T-helper 17 cell (primary cell): Measurements from ENCODE around the gene B4GALT6. TPM values are rescaled to one million over a fixed set of nuclear protein-coding genes. Genes with fewer than 3 reads are reported as not detected.

Experiments used
- ATAC-seq: fragments of 150-1000 bp; cut with Tn5 transposase; 2 replicates; pipeline ENCODE4 v1.10.0; 2021; ENCODE audit warnings: mild to moderate bottlenecking, moderate library complexity
- DNase-seq, 3 donors: peaks; one replicate each; pipeline versions ENCODE4 v3.0.0 to v3.0.0-alpha.2; 2020 to 2021
- H3K9me3 ChIP-seq: one replicate; pipeline ENCODE4 v1.7.0; 2013; ENCODE audit warnings: low read length, mild to moderate bottlenecking; ENCODE audit not compliant: control insufficient read depth, poor library complexity, severe bottlenecking
- H3K27ac Mint-ChIP-seq: one replicate; pipeline ENCODE4 v1.8.0; 2022; ENCODE audit warnings: mild to moderate bottlenecking, moderate library complexity, mixed read lengths
- H3K27me3 Mint-ChIP-seq: one replicate; pipeline ENCODE4 v1.8.0; 2022; ENCODE audit warnings: mixed read lengths
- H3K36me3 Mint-ChIP-seq: one replicate; pipeline ENCODE4 v1.8.0; 2022; ENCODE audit warnings: low read depth, mixed read lengths
- H3K4me1 Mint-ChIP-seq: one replicate; pipeline ENCODE4 v1.8.0; 2022; ENCODE audit warnings: mild to moderate bottlenecking, mixed read lengths
- H3K4me3 Mint-ChIP-seq: one replicate; pipeline ENCODE4 v1.8.0; 2022; ENCODE audit warnings: mild to moderate bottlenecking, moderate library complexity, mixed read lengths
- total RNA-seq, 4 donors: library from RNA in 2 of 4; stranded (reverse) in 2 of 4; gene quantifications; one replicate each; pipeline ENCODE4 v1.2.3 and lab custom pipeline; 2022 to 2026

The B4GALT6 gene
- total RNA-seq, 2 donors from 2014 or later, result 0.10 to 2.3 TPM

GRCh38 chr18:31606265-31606664 is 78.1 kb downstream of the B4GALT6 start:
- Mint-ChIP-seq H3K27ac (no peak overlapping the region), H3K4me3 (no peak overlapping the region), H3K27me3 (peaks cover 30% of the 10 kb centered on the region), H3K4me1 (no peaks in the 10 kb centered on the region), H3K36me3 (peaks cover 3% of the 10 kb centered on the region)
- DNase-seq (no peak), ATAC-seq (no peak)
- H3K9me3 ChIP-seq, result no peaks in the 10 kb centered on the region

- Mint-ChIP-seq H3K4me1 (no peaks in the 10 kb centered on the region), H3K4me3 (no peak overlapping the region), H3K27ac (no peak overlapping the region), H3K36me3 (peaks cover 3% of the 10 kb centered on the region), H3K27me3 (peaks cover 15% of the 10 kb centered on the region)
- DNase-seq (no peak), ATAC-seq (no peak)
- no peaks in the 10 kb centered on the region for H3K9me3 ChIP-seq
These were observed 81.1 kb downstream of the B4GALT6 start for GRCh38 chr18:31603315-31603714.

GRCh38 chr18:31598021-31598805 is 86.2 kb downstream of the B4GALT6 start:
- ATAC-seq (no peak), DNase-seq (no peak)
- Mint-ChIP-seq H3K4me1 (no peaks in the 10 kb centered on the region), H3K36me3 (peaks cover 3% of the 10 kb centered on the region), H3K4me3 (no peak overlapping the region), H3K27me3 (peaks cover 10% of the 10 kb centered on the region), H3K27ac (no peak overlapping the region)
- no peaks in the 10 kb centered on the region for H3K9me3 ChIP-seq

GRCh38 chr18:31596081-31596872 is 88.1 kb downstream of the B4GALT6 start:
- Mint-ChIP-seq H3K4me3 (no peak overlapping the region), H3K4me1 (no peaks in the 10 kb centered on the region), H3K27ac (no peak overlapping the region), H3K27me3 (peaks cover 18% of the 10 kb centered on the region), H3K36me3 (no peaks in the 10 kb centered on the region)
- ATAC-seq (no peak), DNase-seq (no peak)
- no peaks in the 10 kb centered on the region for H3K9me3 ChIP-seq

- no peak overlapping the region for H3K4me3 Mint-ChIP-seq
- H3K4me1 Mint-ChIP-seq, result no peaks in the 10 kb centered on the region
- DNase-seq (no peak), ATAC-seq (no peak)
- no peaks in the 10 kb centered on the region for H3K36me3 Mint-ChIP-seq
- no peaks in the 10 kb centered on the region for H3K9me3 ChIP-seq
- H3K27ac Mint-ChIP-seq, result no peak overlapping the region
- peaks cover 26% of the 10 kb centered on the region for H3K27me3 Mint-ChIP-seq
These were observed 89.1 kb downstream of the B4GALT6 start for GRCh38 chr18:31595121-31595771.

- Mint-ChIP-seq H3K27me3 (peaks cover 22% of the 10 kb centered on the region), H3K27ac (no peak overlapping the region), H3K4me3 (no peak overlapping the region), H3K36me3 (no peaks in the 10 kb centered on the region), H3K4me1 (no peaks in the 10 kb centered on the region)
- no peaks in the 10 kb centered on the region for H3K9me3 ChIP-seq
- ATAC-seq (no peak), DNase-seq (no peak)
These were observed 91.7 kb downstream of the B4GALT6 start for GRCh38 chr18:31592506-31593157.

- no peak for ATAC-seq
- no peak within 1 kb of the TSS for H3K4me3 Mint-ChIP-seq
- peaks cover 22% of the 10 kb centered on the region for H3K27me3 Mint-ChIP-seq
- DNase-seq, result no peak
- no peaks in the 10 kb centered on the region for H3K9me3 ChIP-seq
- no peaks in the 10 kb centered on the region for H3K4me1 Mint-ChIP-seq
- H3K36me3 Mint-ChIP-seq, result no peaks in the 10 kb centered on the region
- H3K27ac Mint-ChIP-seq, result no peak within 1 kb of the TSS
These were observed 92.8 kb downstream of the B4GALT6 start, which contains the start of gene TTR for GRCh38 chr18:31591628-31592027. Gene TTR (plus strand): TSS chr18:31591877. CDS start chr18:31591903, 26 bp downstream.

GRCh38 chr18:31591113-31591512 is 93.3 kb downstream of the B4GALT6 start:
- Mint-ChIP-seq H3K27ac (no peak overlapping the region), H3K36me3 (no peaks in the 10 kb centered on the region), H3K4me3 (no peak overlapping the region), H3K4me1 (no peaks in the 10 kb centered on the region), H3K27me3 (peaks cover 22% of the 10 kb centered on the region)
- DNase-seq, result no peak
- no peak for ATAC-seq
- H3K9me3 ChIP-seq, result no peaks in the 10 kb centered on the region

- Mint-ChIP-seq H3K27ac (no peak overlapping the region), H3K4me1 (no peaks in the 10 kb centered on the region), H3K36me3 (no peaks in the 10 kb centered on the region), H3K4me3 (no peak overlapping the region), H3K27me3 (peaks cover 22% of the 10 kb centered on the region)
- no peaks in the 10 kb centered on the region for H3K9me3 ChIP-seq
- no peak for ATAC-seq
- no peak for DNase-seq
These were observed 93.8 kb downstream of the B4GALT6 start for GRCh38 chr18:31590570-31590969.

- ATAC-seq (no peak), DNase-seq (no peak)
- Mint-ChIP-seq H3K4me3 (no peak overlapping the region), H3K27ac (no peak overlapping the region), H3K36me3 (no peaks in the 10 kb centered on the region), H3K4me1 (no peaks in the 10 kb centered on the region), H3K27me3 (peaks cover 10% of the 10 kb centered on the region)
- no peaks in the 10 kb centered on the region for H3K9me3 ChIP-seq
These were observed 96.9 kb downstream of the B4GALT6 start for GRCh38 chr18:31587529-31587928.

GRCh38 chr18:31586616-31587015 is 97.8 kb downstream of the B4GALT6 start:
- ATAC-seq (no peak), DNase-seq (no peak)
- peaks cover 9% of the 10 kb centered on the region for H3K27me3 Mint-ChIP-seq
- H3K36me3 Mint-ChIP-seq, result no peaks in the 10 kb centered on the region
- no peak overlapping the region for H3K4me3 Mint-ChIP-seq
- H3K27ac Mint-ChIP-seq, result no peak overlapping the region
- no peaks in the 10 kb centered on the region for H3K9me3 ChIP-seq
- no peaks in the 10 kb centered on the region for H3K4me1 Mint-ChIP-seq

GRCh38 chr18:31585991-31586390 is 98.4 kb downstream of the B4GALT6 start:
- Mint-ChIP-seq H3K4me1 (no peaks in the 10 kb centered on the region), H3K4me3 (no peak overlapping the region), H3K36me3 (no peaks in the 10 kb centered on the region), H3K27me3 (peaks cover 8% of the 10 kb centered on the region), H3K27ac (no peak overlapping the region)
- ATAC-seq, result no peak
- no peak for DNase-seq
- H3K9me3 ChIP-seq, result no peaks in the 10 kb centered on the region
